Measurements from ENCODE around the gene GAGE13.
"Not testable (repeated sequence)": the region's sequence is repeated elsewhere in the genome, so short reads cannot be mapped to it uniquely, and the experiment has no call there.

Gene GAGE13

GRCh38 chrX:49331282-49331681 is at the start of gene GAGE13:
GAGE13 (plus strand) TSS chrX:49331582; CDS start chrX:49332738, 1,156 bp downstream.
- not testable (repeated sequence) for DNase-seq; H3K79me2 ChIP-seq (ENCODE audit: low read length); H3K27me3 ChIP-seq (replicated peaks; ENCODE audit: insufficient read depth, low read length); H3K27ac ChIP-seq (ENCODE audit: low read length); H3K4me3 ChIP-seq (ENCODE audit: low read length); H4K20me1 ChIP-seq (ENCODE audit: insufficient read depth, low read length); H3F3A ChIP-seq (ENCODE audit: insufficient read depth, low read length); H2AFZ ChIP-seq (ENCODE audit: low read length); H3K4me2 ChIP-seq (ENCODE audit: low read depth, low read length); H3K36me3 ChIP-seq (replicated peaks; ENCODE audit: insufficient read depth, low read length); H3K4me1 ChIP-seq (ENCODE audit: low read length); H3K9ac ChIP-seq (ENCODE audit: low read length); H3K9me2 ChIP-seq (replicated peaks; ENCODE audit: insufficient read depth, low read length); H3K9me3 ChIP-seq (replicated peaks; ENCODE audit: insufficient read depth, low read length)

GRCh38 chrX:49282647-49283011 is 48.8 kb upstream of the GAGE13 start:
- Histone ChIP-seq H3K79me2 (ENCODE audit: low read length) (no peaks in the 10 kb centered on the region), H3K27me3 (replicated peaks; ENCODE audit: insufficient read depth, low read length) (no peaks in the 10 kb centered on the region), H3K4me3 (ENCODE audit: low read length) (no peak overlapping the region), H3K9me2 (replicated peaks; ENCODE audit: insufficient read depth, low read length) (no peaks in the 10 kb centered on the region), H3K9me3 (replicated peaks; ENCODE audit: insufficient read depth, low read length) (no peaks in the 10 kb centered on the region), H3K4me2 (ENCODE audit: low read depth, low read length) (no peak overlapping the region), H3F3A (ENCODE audit: insufficient read depth, low read length) (no peaks in the 10 kb centered on the region), H4K20me1 (ENCODE audit: insufficient read depth, low read length) (no peaks in the 10 kb centered on the region), H3K4me1 (ENCODE audit: low read length) (no peaks in the 10 kb centered on the region), H3K27ac (ENCODE audit: low read length) (no peak overlapping the region), H2AFZ (ENCODE audit: low read length) (no peak overlapping the region), H3K9ac (ENCODE audit: low read length) (no peak overlapping the region), H3K36me3 (replicated peaks; ENCODE audit: insufficient read depth, low read length) (no peaks in the 10 kb centered on the region)
- TF ChIP-seq, protein P1, sequence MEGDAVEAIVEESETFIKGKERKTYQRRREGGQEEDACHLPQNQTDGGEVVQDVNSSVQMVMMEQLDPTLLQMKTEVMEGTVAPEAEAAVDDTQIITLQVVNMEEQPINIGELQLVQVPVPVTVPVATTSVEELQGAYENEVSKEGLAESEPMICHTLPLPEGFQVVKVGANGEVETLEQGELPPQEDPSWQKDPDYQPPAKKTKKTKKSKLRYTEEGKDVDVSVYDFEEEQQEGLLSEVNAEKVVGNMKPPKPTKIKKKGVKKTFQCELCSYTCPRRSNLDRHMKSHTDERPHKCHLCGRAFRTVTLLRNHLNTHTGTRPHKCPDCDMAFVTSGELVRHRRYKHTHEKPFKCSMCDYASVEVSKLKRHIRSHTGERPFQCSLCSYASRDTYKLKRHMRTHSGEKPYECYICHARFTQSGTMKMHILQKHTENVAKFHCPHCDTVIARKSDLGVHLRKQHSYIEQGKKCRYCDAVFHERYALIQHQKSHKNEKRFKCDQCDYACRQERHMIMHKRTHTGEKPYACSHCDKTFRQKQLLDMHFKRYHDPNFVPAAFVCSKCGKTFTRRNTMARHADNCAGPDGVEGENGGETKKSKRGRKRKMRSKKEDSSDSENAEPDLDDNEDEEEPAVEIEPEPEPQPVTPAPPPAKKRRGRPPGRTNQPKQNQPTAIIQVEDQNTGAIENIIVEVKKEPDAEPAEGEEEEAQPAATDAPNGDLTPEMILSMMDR (IDR thresholded peaks at IDR 0.05; ENCODE audit: low read length) = no peak
- TF ChIP-seq EZH2phosphoT487 (IDR thresholded peaks at IDR 0.05; ENCODE audit: low read length) (no peak), EZH2 (optimal IDR thresholded peaks at IDR 0.05; ENCODE audit: low read depth, low read length) (no peak)
- no peak for DNase-seq

GRCh38 chrX:49284212-49284611 is 47.2 kb upstream of the GAGE13 start:
- no peaks in the 10 kb centered on the region for H3K36me3 ChIP-seq (replicated peaks; ENCODE audit: insufficient read depth, low read length)
- no peaks in the 10 kb centered on the region for H3F3A ChIP-seq (ENCODE audit: insufficient read depth, low read length)
- no peak overlapping the region for H2AFZ ChIP-seq (ENCODE audit: low read length)
- no peak overlapping the region for H3K4me3 ChIP-seq (ENCODE audit: low read length)
- no peaks in the 10 kb centered on the region for H3K27me3 ChIP-seq (replicated peaks; ENCODE audit: insufficient read depth, low read length)
- no peak overlapping the region for H3K9ac ChIP-seq (ENCODE audit: low read length)
- H4K20me1 ChIP-seq (ENCODE audit: insufficient read depth, low read length) = no peaks in the 10 kb centered on the region
- H3K79me2 ChIP-seq (ENCODE audit: low read length) = no peaks in the 10 kb centered on the region
- H3K9me2 ChIP-seq (replicated peaks; ENCODE audit: insufficient read depth, low read length) = no peaks in the 10 kb centered on the region
- no peak for DNase-seq
- H3K9me3 ChIP-seq (replicated peaks; ENCODE audit: insufficient read depth, low read length) = no peaks in the 10 kb centered on the region
- H3K4me2 ChIP-seq (ENCODE audit: low read depth, low read length) = no peak overlapping the region
- TF ChIP-seq EZH2 (optimal IDR thresholded peaks at IDR 0.05; ENCODE audit: low read depth, low read length) (no peak), EZH2phosphoT487 (IDR thresholded peaks at IDR 0.05; ENCODE audit: low read length) (no peak)
- TF ChIP-seq, protein P1 (IDR thresholded peaks at IDR 0.05; ENCODE audit: low read length) = no peak
- H3K4me1 ChIP-seq (ENCODE audit: low read length) = no peaks in the 10 kb centered on the region
- no peak overlapping the region for H3K27ac ChIP-seq (ENCODE audit: low read length)

DNA sequence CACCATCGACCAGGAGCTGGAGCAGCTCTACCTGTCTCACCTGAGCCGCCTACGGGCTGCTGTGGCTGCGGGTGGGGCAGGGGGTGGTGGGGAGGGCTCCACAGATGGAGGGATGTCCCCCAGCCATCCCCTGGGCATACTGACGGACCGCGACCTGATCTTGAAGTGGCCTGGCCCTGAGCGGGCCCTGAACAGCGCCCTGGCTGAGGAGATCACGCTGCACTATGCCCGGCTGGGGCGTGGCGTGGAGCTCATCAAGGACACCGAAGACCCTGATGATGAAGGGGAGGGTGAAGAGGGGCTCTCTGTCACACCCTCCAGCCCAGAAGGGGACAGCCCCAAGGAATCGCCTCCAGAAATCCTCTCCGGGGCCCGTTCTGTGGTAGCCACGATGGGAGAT is 45.2 kb upstream of the GAGE13 start:
- H3K79me2 ChIP-seq (ENCODE audit: low read length) = no peaks in the 10 kb centered on the region
- H3K9me2 ChIP-seq (replicated peaks; ENCODE audit: insufficient read depth, low read length) = no peaks in the 10 kb centered on the region
- no peak overlapping the region for H3K9ac ChIP-seq (ENCODE audit: low read length)
- H2AFZ ChIP-seq (ENCODE audit: low read length) = no peak overlapping the region
- no peak overlapping the region for H3K4me2 ChIP-seq (ENCODE audit: low read depth, low read length)
- TF ChIP-seq EZH2phosphoT487 (IDR thresholded peaks at IDR 0.05; ENCODE audit: low read length) (no peak), EZH2 (optimal IDR thresholded peaks at IDR 0.05; ENCODE audit: low read depth, low read length) (no peak)
- TF ChIP-seq, protein P1 (IDR thresholded peaks at IDR 0.05; ENCODE audit: low read length) = no peak
- no peak overlapping the region for H3K27ac ChIP-seq (ENCODE audit: low read length)
- H3K36me3 ChIP-seq (replicated peaks; ENCODE audit: insufficient read depth, low read length) = no peaks in the 10 kb centered on the region
- no peaks in the 10 kb centered on the region for H3K9me3 ChIP-seq (replicated peaks; ENCODE audit: insufficient read depth, low read length)
- H4K20me1 ChIP-seq (ENCODE audit: insufficient read depth, low read length) = no peaks in the 10 kb centered on the region
- no peaks in the 10 kb centered on the region for H3F3A ChIP-seq (ENCODE audit: insufficient read depth, low read length)
- H3K4me1 ChIP-seq (ENCODE audit: low read length) = no peaks in the 10 kb centered on the region
- H3K4me3 ChIP-seq (ENCODE audit: low read length) = no peak overlapping the region
- no peaks in the 10 kb centered on the region for H3K27me3 ChIP-seq (replicated peaks; ENCODE audit: insufficient read depth, low read length)
- no peak for DNase-seq

Data from MM.1S (cell line).